Measurements from ENCODE around the gene PRR14L.

- TF ChIP-seq POLR2AphosphoS5 (IDR thresholded peaks at IDR 0.05; ENCODE audit: low read depth, low read length), result no peak
- no peak for TF ChIP-seq TAF1 (IDR thresholded peaks at IDR 0.05; ENCODE audit: borderline replicate concordance, low read depth, low read length)
- TF ChIP-seq POLR2A (IDR thresholded peaks at IDR 0.05; ENCODE audit: low read depth, low read length), result no peak
These were observed 39.9 kb upstream of the PRR14L start for GRCh38 chr22:31789803-31790202.
